NCI-H524 treated with DMSO at 0.1 percent for 48 hours (cell line): ENCODE data around the gene COL2A1.

Experiments
- DNase-seq: peaks from one replicate; lab custom pipeline; 2025; lab: John Stamatoyannopoulos, UW

COL2A1 gene

GRCh38 chr12:48004053-48004941 lies at the start of gene COL2A1:
Gene COL2A1 (minus strand): TSS chr12:48004476. CDS start chr12:48004321, 155 bp downstream.
- no peak for DNase-seq

DNA sequence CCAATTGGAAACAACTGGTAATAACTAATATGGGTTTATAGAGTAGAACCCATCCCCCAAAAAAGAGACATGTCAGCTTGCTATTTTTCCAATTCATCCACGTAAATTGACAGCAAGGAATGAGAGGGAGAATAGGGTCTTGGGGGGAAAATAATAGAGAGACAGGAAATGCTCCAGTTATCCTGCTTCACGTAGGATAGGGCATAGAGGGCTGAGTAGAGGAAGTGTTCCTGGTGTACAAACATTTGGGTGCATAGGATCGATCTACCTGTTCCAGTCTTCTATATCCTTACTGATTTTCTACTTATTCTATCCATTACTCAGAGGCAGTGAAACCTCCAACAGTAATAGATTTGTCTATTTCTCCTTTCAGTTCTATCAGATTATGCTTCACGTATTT lies 49.6 kb upstream of the COL2A1 start:
- DNase-seq = no peak

GRCh38 chr12:48053122-48053521 lies 48.8 kb upstream of the COL2A1 start:
- no peak for DNase-seq

GRCh38 chr12:48051681-48052080 lies 47.4 kb upstream of the COL2A1 start:
- no peak for DNase-seq

- DNase-seq = no peak
Observed at GRCh38 chr12:48050174-48050573, 45.9 kb upstream of the COL2A1 start.

- DNase-seq = no peak
Observed at GRCh38 chr12:48045965-48046518, 41.8 kb upstream of the COL2A1 start.

GRCh38 chr12:48045061-48045846 lies 41.0 kb upstream of the COL2A1 start:
- DNase-seq = no peak

- no peak for DNase-seq
Observed at GRCh38 chr12:48044396-48044795, 40.1 kb upstream of the COL2A1 start.

- no peak for DNase-seq
Observed at GRCh38 chr12:48043771-48044170, 39.5 kb upstream of the COL2A1 start.

GRCh38 chr12:48041591-48042423 lies 37.5 kb upstream of the COL2A1 start:
- no peak for DNase-seq

- DNase-seq = no peak
Observed at GRCh38 chr12:48040354-48040753, 36.1 kb upstream of the COL2A1 start.

DNA sequence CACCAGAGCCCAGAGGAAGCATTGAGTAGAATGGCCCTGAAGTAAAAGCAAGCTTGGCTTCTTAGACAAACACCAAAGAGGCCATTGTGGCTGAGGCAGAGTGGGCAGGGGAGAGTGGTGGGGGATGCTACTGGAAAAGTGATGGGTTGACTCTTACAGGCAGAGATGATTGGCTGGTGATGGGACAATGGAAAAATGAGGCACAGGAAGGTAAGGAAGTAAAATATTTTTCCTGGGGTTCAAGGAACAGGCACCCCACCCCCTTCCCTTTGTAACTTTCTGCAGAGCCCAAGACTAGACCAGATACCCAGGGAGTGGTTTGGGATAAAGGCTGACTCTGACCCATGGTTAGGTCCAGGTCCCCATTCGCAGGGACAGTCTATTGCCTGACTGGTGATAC lies 34.9 kb upstream of the COL2A1 start:
- no peak for DNase-seq

DNA sequence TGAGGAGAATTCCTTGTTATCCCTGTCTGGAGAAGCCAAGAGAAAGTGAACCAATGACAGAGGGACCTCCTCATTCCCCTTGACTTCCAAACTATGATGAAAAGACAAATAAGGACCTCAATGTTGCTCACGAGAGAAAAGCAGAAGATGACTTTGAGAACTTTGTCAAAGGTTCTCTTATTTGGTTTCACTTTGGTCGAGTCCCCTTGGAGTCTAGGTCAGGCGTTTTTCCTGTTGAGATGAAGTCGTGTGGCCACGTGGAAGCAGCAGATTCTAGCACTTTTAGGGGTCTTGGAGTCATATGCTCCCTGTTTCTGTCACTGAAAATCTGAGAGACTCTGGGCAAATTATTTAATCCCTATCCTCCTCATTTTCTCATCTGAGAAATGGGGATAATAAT lies 33.8 kb upstream of the COL2A1 start:
- no peak for DNase-seq

DNA sequence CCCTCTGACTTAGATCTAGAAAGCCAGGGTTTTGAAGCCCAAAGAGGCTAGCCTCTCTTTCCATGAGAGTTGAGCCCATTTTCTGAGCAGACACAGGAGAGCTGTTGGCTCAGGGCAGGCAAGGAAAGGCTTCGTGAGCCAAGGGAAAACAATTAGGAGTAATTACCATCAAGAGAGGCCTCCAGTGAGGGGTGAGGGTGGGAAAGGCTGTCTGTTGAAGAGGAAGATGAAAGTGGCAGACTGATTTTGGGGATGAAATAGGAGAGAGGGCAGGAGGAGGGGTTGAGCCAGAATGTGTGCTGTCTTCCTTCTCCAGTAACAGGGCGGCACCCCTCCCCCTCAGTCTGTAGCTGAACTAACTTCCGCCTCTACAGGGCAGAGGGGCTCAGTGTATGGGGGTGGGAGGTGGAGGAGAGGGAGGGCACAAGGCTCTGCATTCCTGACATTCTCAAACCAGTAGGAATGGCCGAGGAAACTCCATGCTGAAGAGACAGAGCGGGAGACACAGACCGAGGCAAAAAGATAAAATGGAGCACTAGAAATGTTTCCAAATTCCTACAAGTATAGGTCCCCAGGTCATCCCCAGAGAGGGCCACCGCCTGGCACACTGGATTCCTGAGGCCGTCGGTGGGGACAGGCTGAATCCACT lies 33.1 kb upstream of the COL2A1 start:
- no peak for DNase-seq

DNA sequence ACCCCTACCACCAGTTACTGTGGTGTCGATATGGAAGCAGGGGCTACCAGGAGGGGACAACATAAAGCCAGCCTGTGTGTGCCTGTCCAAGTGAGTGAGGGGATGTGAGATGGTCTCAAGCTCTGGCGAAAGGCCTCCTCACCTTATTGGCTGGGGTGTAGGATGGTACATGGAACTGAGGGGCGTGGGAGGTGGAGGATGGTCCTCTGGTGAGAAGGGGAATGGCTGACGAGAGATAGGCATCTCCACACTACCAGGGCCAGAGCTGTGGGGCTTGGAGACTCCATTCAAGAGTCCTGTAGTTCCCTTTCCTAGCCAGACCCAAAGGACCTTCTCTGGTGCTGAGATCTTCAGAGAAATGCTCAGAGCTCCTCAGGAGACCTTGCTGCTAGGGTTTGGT lies 32.5 kb upstream of the COL2A1 start:
- DNase-seq = no peak

- no peak for DNase-seq
Observed at GRCh38 chr12:48034835-48035805, 30.8 kb upstream of the COL2A1 start.

GRCh38 chr12:48033451-48033850 lies 29.2 kb upstream of the COL2A1 start:
- DNase-seq = no peak

DNA sequence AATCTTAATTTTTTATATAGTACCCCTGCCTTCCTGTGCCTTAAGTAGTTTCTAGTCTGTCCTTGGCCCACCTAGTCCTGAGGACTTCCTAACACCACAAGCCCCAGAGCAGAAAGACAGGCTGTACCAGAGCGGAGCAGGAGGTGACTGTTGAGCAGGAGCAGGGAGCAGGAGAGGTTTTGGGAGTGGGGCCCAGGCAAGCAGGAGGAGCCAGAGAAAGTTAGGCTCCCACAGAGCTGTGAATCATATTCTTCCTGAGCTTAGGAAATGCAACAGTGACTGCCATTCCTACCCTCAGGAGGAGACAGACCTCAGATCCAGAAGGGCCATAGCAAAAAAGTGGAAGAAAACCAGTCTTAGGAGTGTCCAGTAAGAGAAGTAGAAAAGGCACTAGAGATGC lies 28.3 kb upstream of the COL2A1 start:
- no peak for DNase-seq

- no peak for DNase-seq
Observed at GRCh38 chr12:48031135-48031960, 27.1 kb upstream of the COL2A1 start.
